WTC11 (cell line): ENCODE results near the gene LRRC9.

Experiments
- CREB1 ChIP-seq: sonication (generic); formaldehyde crosslinking; IDR thresholded peaks from 2 replicates; pipeline ENCODE4 v1.8.0; 2023; ENCODE audit warnings: mild to moderate bottlenecking, missing genetic modification reagents
- EMX1 ChIP-seq: fragments of 250-450 bp; sonication (Bioruptor Pico); IDR thresholded peaks from 2 replicates; pipeline ENCODE4 v1.8.0; 2021; ENCODE audit warnings: mild to moderate bottlenecking
- FOXJ3 ChIP-seq: sonication (generic); formaldehyde crosslinking; IDR thresholded peaks from 2 replicates; pipeline ENCODE4 v1.9.0; 2021; ENCODE audit warnings: missing genetic modification reagents, mild to moderate bottlenecking, borderline replicate concordance
- SOX15 ChIP-seq: fragments of 250-450 bp; sonication (Bioruptor Pico); IDR thresholded peaks from 2 replicates; pipeline ENCODE4 v1.9.0; 2021; ENCODE audit warnings: mild to moderate bottlenecking
- ZNF416 ChIP-seq: fragments of 250-450 bp; sonication (Bioruptor Pico); IDR thresholded peaks from 2 replicates; pipeline ENCODE4 v1.9.0; 2021; ENCODE audit warnings: mild to moderate bottlenecking, inconsistent platforms
- TF ChIP-seq, protein P1 (sequence below): sonication (generic); formaldehyde crosslinking; IDR thresholded peaks from 2 replicates; pipeline ENCODE4 v1.8.0; 2022; ENCODE audit warnings: mild to moderate bottlenecking, missing genetic modification reagents
- TF ChIP-seq, protein P2 (sequence below): fragments of 200-600 bp; IDR thresholded peaks from 2 replicates; pipeline ENCODE4 v1.8.0; 2022; ENCODE audit warnings: antibody characterized with exemption
- TF ChIP-seq, protein P3 (sequence below): fragments of 250-450 bp; sonication (Bioruptor Pico); IDR thresholded peaks from 2 replicates; pipeline ENCODE4 v1.9.0; 2021; ENCODE audit warnings: mild to moderate bottlenecking

DNA sequence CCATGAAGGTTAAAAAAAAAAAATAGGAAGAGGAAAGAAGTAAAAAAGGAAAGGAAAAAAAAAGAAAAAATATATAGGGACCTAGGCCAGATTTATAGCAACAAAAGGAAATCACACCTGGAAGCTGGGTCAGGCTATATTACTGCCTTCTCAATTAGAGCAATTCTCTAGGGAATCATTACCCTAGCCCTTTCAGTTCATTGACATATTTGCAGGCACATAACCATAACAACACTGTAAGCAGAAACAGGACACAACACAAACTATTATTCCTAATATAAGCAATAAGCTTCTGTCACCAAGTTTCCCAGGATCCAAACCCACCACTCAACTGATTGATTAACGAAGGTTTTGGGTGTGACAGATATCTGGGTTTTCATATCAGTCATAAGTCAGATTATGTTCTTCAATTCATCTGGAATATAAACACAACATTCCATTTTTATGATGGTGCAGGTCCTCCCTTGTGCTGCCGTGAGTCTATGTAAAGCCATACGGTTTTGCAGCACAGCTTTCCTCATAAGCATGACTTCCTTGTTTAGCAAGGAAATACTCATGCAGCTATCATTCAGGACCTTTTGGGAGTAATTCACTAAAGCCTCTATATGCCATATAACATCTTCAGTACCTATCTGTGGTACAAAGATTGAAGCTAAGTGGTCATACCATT is 176.0 kb downstream of the LRRC9 start:
- TF ChIP-seq, protein P1, sequence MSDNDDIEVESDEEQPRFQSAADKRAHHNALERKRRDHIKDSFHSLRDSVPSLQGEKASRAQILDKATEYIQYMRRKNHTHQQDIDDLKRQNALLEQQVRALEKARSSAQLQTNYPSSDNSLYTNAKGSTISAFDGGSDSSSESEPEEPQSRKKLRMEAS: no peak
- TF ChIP-seq, protein P2, sequence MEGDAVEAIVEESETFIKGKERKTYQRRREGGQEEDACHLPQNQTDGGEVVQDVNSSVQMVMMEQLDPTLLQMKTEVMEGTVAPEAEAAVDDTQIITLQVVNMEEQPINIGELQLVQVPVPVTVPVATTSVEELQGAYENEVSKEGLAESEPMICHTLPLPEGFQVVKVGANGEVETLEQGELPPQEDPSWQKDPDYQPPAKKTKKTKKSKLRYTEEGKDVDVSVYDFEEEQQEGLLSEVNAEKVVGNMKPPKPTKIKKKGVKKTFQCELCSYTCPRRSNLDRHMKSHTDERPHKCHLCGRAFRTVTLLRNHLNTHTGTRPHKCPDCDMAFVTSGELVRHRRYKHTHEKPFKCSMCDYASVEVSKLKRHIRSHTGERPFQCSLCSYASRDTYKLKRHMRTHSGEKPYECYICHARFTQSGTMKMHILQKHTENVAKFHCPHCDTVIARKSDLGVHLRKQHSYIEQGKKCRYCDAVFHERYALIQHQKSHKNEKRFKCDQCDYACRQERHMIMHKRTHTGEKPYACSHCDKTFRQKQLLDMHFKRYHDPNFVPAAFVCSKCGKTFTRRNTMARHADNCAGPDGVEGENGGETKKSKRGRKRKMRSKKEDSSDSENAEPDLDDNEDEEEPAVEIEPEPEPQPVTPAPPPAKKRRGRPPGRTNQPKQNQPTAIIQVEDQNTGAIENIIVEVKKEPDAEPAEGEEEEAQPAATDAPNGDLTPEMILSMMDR: no peak
- no peak for TF ChIP-seq CREB1 (CRISPR knock-in tag)
- TF ChIP-seq SOX15 (CRISPR knock-in tag): no peak
- TF ChIP-seq EMX1 (CRISPR knock-in tag): no peak
- TF ChIP-seq FOXJ3 (CRISPR knock-in tag): no peak
- no peak for TF ChIP-seq ZNF416
- TF ChIP-seq, protein P3, sequence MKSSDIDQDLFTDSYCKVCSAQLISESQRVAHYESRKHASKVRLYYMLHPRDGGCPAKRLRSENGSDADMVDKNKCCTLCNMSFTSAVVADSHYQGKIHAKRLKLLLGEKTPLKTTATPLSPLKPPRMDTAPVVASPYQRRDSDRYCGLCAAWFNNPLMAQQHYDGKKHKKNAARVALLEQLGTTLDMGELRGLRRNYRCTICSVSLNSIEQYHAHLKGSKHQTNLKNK (CRISPR knock-in tag): no peak
